Tibial nerve (tissue), 3 donors: Measurements from ENCODE around the gene PMS1.

Experiments
- POLR2A ChIP-seq, 2 donors: fragments of 450-650 bp; IDR thresholded peaks; one replicate each; pipeline ENCODE4 v1.6.1; 2017; ENCODE audit warnings: antibody characterized with exemption in 2 of 2, mild to moderate bottlenecking in 2 of 2, moderate library complexity in 2 of 2
- TF ChIP-seq, protein P1 (sequence below), 5 experiments: fragments of 200-600 bp in 3 of 5; fragments of 450-650 bp in 2 of 5; sonication (generic) in 3 of 5; IDR thresholded peaks; one replicate each; pipeline ENCODE4 v1.5.1; 2016 to 2019; ENCODE audit warnings: antibody characterized with exemption in 5 of 5, mild to moderate bottlenecking in 3 of 5, moderate library complexity in 2 of 5

GRCh38 chr2:189824694-189825396 lies 40.6 kb downstream of the PMS1 start:
- TF ChIP-seq POLR2A (IDR thresholded peaks at IDR 0.05), result no peak
- TF ChIP-seq, protein P1, sequence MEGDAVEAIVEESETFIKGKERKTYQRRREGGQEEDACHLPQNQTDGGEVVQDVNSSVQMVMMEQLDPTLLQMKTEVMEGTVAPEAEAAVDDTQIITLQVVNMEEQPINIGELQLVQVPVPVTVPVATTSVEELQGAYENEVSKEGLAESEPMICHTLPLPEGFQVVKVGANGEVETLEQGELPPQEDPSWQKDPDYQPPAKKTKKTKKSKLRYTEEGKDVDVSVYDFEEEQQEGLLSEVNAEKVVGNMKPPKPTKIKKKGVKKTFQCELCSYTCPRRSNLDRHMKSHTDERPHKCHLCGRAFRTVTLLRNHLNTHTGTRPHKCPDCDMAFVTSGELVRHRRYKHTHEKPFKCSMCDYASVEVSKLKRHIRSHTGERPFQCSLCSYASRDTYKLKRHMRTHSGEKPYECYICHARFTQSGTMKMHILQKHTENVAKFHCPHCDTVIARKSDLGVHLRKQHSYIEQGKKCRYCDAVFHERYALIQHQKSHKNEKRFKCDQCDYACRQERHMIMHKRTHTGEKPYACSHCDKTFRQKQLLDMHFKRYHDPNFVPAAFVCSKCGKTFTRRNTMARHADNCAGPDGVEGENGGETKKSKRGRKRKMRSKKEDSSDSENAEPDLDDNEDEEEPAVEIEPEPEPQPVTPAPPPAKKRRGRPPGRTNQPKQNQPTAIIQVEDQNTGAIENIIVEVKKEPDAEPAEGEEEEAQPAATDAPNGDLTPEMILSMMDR (IDR thresholded peaks at IDR 0.05), result no peak
